SJSA1 (cell line): ENCODE data around the gene AIF1. TPM values are rescaled to one million over a fixed set of nuclear protein-coding genes. Genes with fewer than 3 reads are reported as not detected.

Source experiments
- DNase-seq, 2 experiments: peaks; one replicate each; pipeline ENCODE4 v3.0.0-alpha.2; 2015 to 2020; ENCODE audit warnings: low spot score in 2 of 2, low read depth in 1 of 2
- H3K27ac ChIP-seq: fragments of 250-450 bp; sonication (Bioruptor Pico); 2 replicates; pipeline ENCODE4 v1.5.1; 2020; ENCODE audit warnings: mild to moderate bottlenecking, moderate library complexity
- H3K27me3 ChIP-seq: fragments of 250-450 bp; sonication (Bioruptor Pico); replicated peaks from 2 replicates; pipeline ENCODE4 v1.5.1; 2020; ENCODE audit warnings: mild to moderate bottlenecking, moderate library complexity
- H3K36me3 ChIP-seq: fragments of 250-450 bp; sonication (Bioruptor Pico); 2 replicates; pipeline ENCODE4 v1.5.1; 2020; ENCODE audit warnings: mild to moderate bottlenecking
- H3K4me1 ChIP-seq: fragments of 250-450 bp; sonication (Bioruptor Pico); replicated peaks from 2 replicates; pipeline ENCODE4 v1.6.1; 2021; ENCODE audit warnings: mild to moderate bottlenecking
- H3K4me3 ChIP-seq: fragments of 250-450 bp; sonication (Bioruptor Pico); 2 replicates; pipeline ENCODE4 v1.5.1; 2020; ENCODE audit warnings: mild to moderate bottlenecking
- H3K9me3 ChIP-seq: fragments of 250-450 bp; sonication (Bioruptor Pico); replicated peaks from 2 replicates; pipeline ENCODE4 v1.5.1; 2020; ENCODE audit warnings: mild to moderate bottlenecking
- total RNA-seq: library from RNA; depleted of rRNA; stranded (reverse); fragments of >200 nt; shearing (Covaris generic); gene quantifications from 2 replicates; pipeline ENCODE4 v1.2.3, GENCODE V29; 2014; rRNA removed

AIF1 gene
- total RNA-seq, 1 experiment from 2014 or later, result not detected

DNA sequence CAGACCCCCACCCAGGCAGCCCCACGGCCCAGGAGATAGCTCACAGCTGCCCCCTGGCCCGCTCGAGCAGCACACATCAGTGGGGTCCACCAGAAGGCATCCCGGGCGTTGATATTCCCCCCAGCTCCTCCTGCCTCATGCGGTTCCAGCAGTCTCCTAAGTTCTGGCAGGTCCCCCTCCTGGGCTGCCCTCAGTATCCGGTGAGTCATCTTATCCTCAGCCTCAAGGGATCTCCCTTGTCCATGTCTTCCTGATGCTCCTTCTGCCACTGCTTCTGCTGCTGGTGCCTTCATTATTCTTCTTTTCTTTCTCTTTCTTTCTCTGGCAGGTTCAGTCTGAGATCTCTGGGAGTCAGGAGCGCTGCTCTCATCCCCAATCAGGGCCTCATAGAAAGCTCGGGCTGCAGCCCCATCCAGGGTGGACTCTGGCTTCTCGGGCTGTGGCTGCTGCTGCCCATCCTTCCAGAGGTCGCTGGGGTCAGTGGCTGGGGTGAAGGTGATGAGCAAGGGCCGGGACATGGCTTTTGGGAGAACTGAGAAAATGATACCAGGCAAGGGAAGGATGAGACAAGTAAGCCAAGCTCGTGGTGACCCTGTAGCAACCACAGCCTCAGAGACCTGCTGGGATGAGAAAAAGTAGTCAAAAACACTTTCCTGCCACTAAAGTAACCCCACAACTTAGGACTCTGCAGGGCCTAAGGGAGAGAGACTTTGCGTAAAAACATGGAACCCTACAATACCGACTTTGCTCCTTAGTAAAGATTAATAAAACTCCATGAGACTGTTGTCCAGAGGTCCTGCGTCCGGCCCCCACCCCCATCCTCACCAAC is 49.1 kb downstream of the AIF1 start:
- H3K9me3 ChIP-seq, result no peaks in the 10 kb centered on the region
- peak; percentile 58 to 75 for DNase-seq

DNA sequence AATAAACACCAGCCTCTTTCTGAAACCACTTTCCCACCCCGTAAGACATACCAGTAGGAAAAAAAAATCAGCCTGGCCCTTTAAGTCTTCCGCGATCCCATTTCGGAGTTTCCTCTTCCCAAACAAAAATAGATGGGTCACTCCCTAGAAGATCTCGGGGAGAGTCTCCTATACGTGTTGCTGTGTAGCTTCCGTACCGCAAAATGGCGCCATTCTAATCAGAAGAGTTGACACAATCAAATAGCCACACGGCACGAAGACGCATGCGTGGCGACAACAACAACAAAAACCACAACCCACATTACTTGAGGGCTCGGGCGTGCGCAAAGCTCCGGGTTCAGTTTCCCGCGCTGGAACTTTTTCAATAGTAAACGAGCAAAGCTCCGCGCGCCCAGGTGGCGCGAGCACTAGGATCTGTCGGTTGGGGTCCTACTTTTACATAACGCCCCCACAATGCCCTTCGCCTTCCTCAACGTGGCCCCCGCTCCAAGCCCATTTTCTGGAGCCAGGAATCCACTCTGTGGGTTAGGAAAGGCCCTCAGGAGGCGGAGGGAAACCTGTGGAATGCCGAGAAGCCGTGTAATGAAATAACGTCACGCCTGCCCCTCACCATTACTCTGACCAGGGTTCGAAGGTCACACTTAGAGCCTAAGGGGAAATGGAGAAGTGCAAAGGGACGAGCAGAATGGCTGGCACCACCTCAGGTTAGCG is 49.9 kb downstream of the AIF1 start, which contains the start of gene GPANK1:
TSS of gene GPANK1 (minus strand) at position 208 of the 711 bp plus-strand sequence. CDS start 519 bp downstream, outside the sequence.
- Histone ChIP-seq H3K36me3 (peaks cover 57% of the 10 kb centered on the region), H3K4me3 (peak within 1 kb of the TSS; percentile 75), H3K9me3 (no peaks in the 10 kb centered on the region), H3K27me3 (no peaks in the 10 kb centered on the region), H3K27ac (peak within 1 kb of the TSS; percentile 92), H3K4me1 (peaks cover 29% of the 10 kb centered on the region)
- peak; percentile 90 to 92 for DNase-seq

More for the DNA sequence above, 49.1 kb downstream of the AIF1 start:
- Histone ChIP-seq H3K27ac (peak overlapping the region; percentile 92), H3K27me3 (no peaks in the 10 kb centered on the region), H3K4me3 (peak overlapping the region; percentile 75), H3K4me1 (peaks cover 37% of the 10 kb centered on the region), H3K36me3 (peaks cover 53% of the 10 kb centered on the region)

- peak; percentile 97 to 98 for DNase-seq
- Histone ChIP-seq H3K4me3 (peak within 1 kb of the TSS; percentile 75), H3K27me3 (no peaks in the 10 kb centered on the region), H3K9me3 (no peaks in the 10 kb centered on the region), H3K27ac (peak within 1 kb of the TSS; percentile 92), H3K36me3 (peaks cover 64% of the 10 kb centered on the region), H3K4me1 (peaks cover 28% of the 10 kb centered on the region)
Observed at GRCh38 chr6:31665501-31666336, 50.7 kb downstream of the AIF1 start, which contains the start of gene CSNK2B. Gene CSNK2B (plus strand): TSS chr6:31666080. CDS start chr6:31666832, 752 bp downstream.

DNA sequence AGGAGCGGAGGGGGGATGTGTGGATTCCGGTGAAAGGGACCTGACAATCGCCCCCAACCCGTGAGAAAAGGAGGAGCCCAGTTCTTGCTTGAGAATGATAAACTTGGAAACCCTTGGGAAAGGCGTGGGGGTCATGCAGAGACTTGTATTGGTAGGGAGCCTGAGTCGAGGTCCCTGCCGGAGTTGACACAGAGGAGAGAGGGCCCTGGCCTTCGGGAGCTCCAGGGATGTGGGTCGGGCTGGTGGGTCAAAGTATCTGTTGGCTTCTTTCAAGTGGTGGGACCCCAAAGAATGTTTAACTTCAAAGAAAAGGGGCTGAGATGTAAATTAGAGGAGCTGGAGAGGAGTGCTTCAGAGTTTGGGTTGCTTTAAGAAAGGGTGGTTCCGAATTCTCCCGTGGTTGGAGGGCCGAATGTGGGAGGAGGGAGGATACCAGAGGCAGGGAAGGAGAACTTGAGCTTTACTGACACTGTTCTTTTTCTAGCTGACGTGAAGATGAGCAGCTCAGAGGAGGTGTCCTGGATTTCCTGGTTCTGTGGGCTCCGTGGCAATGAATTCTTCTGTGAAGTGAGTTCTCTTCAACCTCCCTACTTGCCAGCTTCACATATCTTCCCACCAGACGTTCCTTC is 51.4 kb downstream of the AIF1 start:
- peaks cover 22% of the 10 kb centered on the region for H3K4me1 ChIP-seq
- no peaks in the 10 kb centered on the region for H3K27me3 ChIP-seq
- H3K9me3 ChIP-seq, result no peaks in the 10 kb centered on the region
- peaks cover 72% of the 10 kb centered on the region for H3K36me3 ChIP-seq
- peak in 1 of 2 experiments; percentile 9 for DNase-seq
- H3K27ac ChIP-seq, result peak overlapping the region; percentile 92
- H3K4me3 ChIP-seq, result peak overlapping the region; percentile 75

Other genes with a start within 250 kb of the AIF1 start
- 36.1 and 41.7 TPM in 2 replicates for gene MICA, start 211.6 kb upstream of the AIF1 start, total RNA-seq
- 32.7 and 60.0 TPM in 2 replicates for gene MICB, start 117.1 kb upstream of the AIF1 start, total RNA-seq
- not detected in 2 replicates for gene MCCD1, start 86.3 kb upstream of the AIF1 start, total RNA-seq
- gene DDX39B, start 73.2 kb upstream of the AIF1 start, total RNA-seq, result 399 and 467 TPM in 2 replicates
- 0.13 TPM in 1 of 2 replicates, not detected in the other for gene ATP6V1G2, start 68.6 kb upstream of the AIF1 start, total RNA-seq
- 21.0 and 22.3 TPM in 2 replicates for gene NFKBIL1, start 67.6 kb upstream of the AIF1 start, total RNA-seq
- not detected in 2 replicates for gene LTA, start 42.9 kb upstream of the AIF1 start, total RNA-seq
- not detected in 2 replicates for gene TNF, start 39.7 kb upstream of the AIF1 start, total RNA-seq
- gene LTB, start 32.8 kb upstream of the AIF1 start, total RNA-seq, result not detected in 2 replicates
- gene LST1, start 29.0 kb upstream of the AIF1 start, total RNA-seq, result not detected in 2 replicates
- gene NCR3, start 22.2 kb upstream of the AIF1 start, total RNA-seq, result not detected in 2 replicates
- 36.1 and 68.6 TPM in 2 replicates for gene PRRC2A, start 5.5 kb downstream of the AIF1 start, total RNA-seq
- gene BAG6, start 37.4 kb downstream of the AIF1 start, total RNA-seq, result 187 and 208 TPM in 2 replicates
- 0.75 and 1.1 TPM in 2 replicates for gene APOM, start 40.7 kb downstream of the AIF1 start, total RNA-seq
- gene C6orf47, start 45.5 kb downstream of the AIF1 start, total RNA-seq, result 21.1 and 23.7 TPM in 2 replicates
- 8.0 and 13.5 TPM in 2 replicates for gene GPANK1, start 49.8 kb downstream of the AIF1 start, total RNA-seq
- gene CSNK2B, start 50.8 kb downstream of the AIF1 start, total RNA-seq, result 270 and 293 TPM in 2 replicates
- 0.19 and 1.6 TPM in 2 replicates for gene LY6G5B, start 54.7 kb downstream of the AIF1 start, total RNA-seq
- gene LY6G5C, start 65.8 kb downstream of the AIF1 start, total RNA-seq, result 1.6 TPM in 1 of 2 replicates, not detected in the other
- gene ABHD16A, start 88.1 kb downstream of the AIF1 start, total RNA-seq, result 37.6 and 47.5 TPM in 2 replicates
- gene LY6G6F, start 91.6 kb downstream of the AIF1 start, total RNA-seq, result not detected in 2 replicates
- not detected in 2 replicates for gene LY6G6D, start 100.1 kb downstream of the AIF1 start, total RNA-seq
- not detected in 2 replicates for gene LY6G6C, start 106.5 kb downstream of the AIF1 start, total RNA-seq
- gene MPIG6B, start 108.1 kb downstream of the AIF1 start, total RNA-seq, result not detected in 2 replicates
- 80.0 and 128 TPM in 2 replicates for gene DDAH2, start 114.1 kb downstream of the AIF1 start, total RNA-seq
- gene CLIC1, start 121.3 kb downstream of the AIF1 start, total RNA-seq, result 1,071 and 1,205 TPM in 2 replicates
- gene MSH5, start 124.8 kb downstream of the AIF1 start, total RNA-seq, result 3.9 and 16.7 TPM in 2 replicates
- 1.4 TPM in 1 of 2 replicates, not detected in the other for gene SAPCD1, start 147.4 kb downstream of the AIF1 start, total RNA-seq
- not detected in 2 replicates for gene VWA7, start 162.1 kb downstream of the AIF1 start, total RNA-seq
- gene VARS1, start 180.5 kb downstream of the AIF1 start, total RNA-seq, result 23.1 and 39.5 TPM in 2 replicates
- 72.6 and 89.4 TPM in 2 replicates for gene LSM2, start 191.7 kb downstream of the AIF1 start, total RNA-seq
- gene HSPA1L, start 200.0 kb downstream of the AIF1 start, total RNA-seq, result 0.78 and 0.87 TPM in 2 replicates
- 211 and 214 TPM in 2 replicates for gene HSPA1A, start 200.3 kb downstream of the AIF1 start, total RNA-seq
- 218 and 257 TPM in 2 replicates for gene HSPA1B, start 212.5 kb downstream of the AIF1 start, total RNA-seq
- gene NEU1, start 247.6 kb downstream of the AIF1 start, total RNA-seq, result 38.1 and 38.6 TPM in 2 replicates